ENCODE measurements around the gene TEF.

DNA sequence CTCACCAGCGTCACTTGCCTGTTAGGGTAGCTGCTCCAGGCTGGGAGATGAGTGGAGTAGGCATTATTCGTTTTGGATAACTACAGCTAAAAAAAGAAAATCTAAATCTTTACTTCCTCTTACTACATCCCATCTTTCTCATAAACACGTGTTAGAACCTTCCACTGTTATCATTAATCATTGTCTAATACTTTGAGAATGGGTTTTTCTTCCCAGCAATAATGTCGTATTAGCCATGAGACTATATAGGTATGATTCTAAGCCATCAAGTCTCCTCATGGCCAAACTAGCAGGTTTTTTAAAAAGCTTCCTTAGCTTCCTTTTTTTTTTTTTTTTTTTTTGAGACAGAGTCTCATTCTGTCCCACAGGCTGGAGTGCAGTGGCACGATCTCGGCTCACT is 3.9 kb upstream of the TEF start:
- TF ChIP-seq, protein P1, sequence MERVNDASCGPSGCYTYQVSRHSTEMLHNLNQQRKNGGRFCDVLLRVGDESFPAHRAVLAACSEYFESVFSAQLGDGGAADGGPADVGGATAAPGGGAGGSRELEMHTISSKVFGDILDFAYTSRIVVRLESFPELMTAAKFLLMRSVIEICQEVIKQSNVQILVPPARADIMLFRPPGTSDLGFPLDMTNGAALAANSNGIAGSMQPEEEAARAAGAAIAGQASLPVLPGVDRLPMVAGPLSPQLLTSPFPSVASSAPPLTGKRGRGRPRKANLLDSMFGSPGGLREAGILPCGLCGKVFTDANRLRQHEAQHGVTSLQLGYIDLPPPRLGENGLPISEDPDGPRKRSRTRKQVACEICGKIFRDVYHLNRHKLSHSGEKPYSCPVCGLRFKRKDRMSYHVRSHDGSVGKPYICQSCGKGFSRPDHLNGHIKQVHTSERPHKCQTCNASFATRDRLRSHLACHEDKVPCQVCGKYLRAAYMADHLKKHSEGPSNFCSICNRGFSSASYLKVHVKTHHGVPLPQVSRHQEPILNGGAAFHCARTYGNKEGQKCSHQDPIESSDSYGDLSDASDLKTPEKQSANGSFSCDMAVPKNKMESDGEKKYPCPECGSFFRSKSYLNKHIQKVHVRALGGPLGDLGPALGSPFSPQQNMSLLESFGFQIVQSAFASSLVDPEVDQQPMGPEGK (CRISPR knock-in tag; IDR thresholded peaks at IDR 0.05; ENCODE audit: borderline replicate concordance): no peak
- TF ChIP-seq ZFP3 (CRISPR knock-in tag; IDR thresholded peaks at IDR 0.05): no peak
- TF ChIP-seq, protein P2, sequence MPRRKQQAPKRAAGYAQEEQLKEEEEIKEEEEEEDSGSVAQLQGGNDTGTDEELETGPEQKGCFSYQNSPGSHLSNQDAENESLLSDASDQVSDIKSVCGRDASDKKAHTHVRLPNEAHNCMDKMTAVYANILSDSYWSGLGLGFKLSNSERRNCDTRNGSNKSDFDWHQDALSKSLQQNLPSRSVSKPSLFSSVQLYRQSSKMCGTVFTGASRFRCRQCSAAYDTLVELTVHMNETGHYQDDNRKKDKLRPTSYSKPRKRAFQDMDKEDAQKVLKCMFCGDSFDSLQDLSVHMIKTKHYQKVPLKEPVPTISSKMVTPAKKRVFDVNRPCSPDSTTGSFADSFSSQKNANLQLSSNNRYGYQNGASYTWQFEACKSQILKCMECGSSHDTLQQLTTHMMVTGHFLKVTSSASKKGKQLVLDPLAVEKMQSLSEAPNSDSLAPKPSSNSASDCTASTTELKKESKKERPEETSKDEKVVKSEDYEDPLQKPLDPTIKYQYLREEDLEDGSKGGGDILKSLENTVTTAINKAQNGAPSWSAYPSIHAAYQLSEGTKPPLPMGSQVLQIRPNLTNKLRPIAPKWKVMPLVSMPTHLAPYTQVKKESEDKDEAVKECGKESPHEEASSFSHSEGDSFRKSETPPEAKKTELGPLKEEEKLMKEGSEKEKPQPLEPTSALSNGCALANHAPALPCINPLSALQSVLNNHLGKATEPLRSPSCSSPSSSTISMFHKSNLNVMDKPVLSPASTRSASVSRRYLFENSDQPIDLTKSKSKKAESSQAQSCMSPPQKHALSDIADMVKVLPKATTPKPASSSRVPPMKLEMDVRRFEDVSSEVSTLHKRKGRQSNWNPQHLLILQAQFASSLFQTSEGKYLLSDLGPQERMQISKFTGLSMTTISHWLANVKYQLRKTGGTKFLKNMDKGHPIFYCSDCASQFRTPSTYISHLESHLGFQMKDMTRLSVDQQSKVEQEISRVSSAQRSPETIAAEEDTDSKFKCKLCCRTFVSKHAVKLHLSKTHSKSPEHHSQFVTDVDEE (CRISPR knock-in tag; IDR thresholded peaks at IDR 0.05): no peak
- no peak for TF ChIP-seq RARB (CRISPR knock-in tag; IDR thresholded peaks at IDR 0.05)
- no peak for TF ChIP-seq ZC3H10 (CRISPR knock-in tag; IDR thresholded peaks at IDR 0.05)
- TF ChIP-seq TCF4 (CRISPR knock-in tag; IDR thresholded peaks at IDR 0.05; ENCODE audit: borderline replicate concordance): no peak
- no peak for TF ChIP-seq CSDC2 (CRISPR knock-in tag; IDR thresholded peaks at IDR 0.05)
- TF ChIP-seq ARNTL (CRISPR knock-in tag; IDR thresholded peaks at IDR 0.05; ENCODE audit: borderline replicate concordance, low read depth): no peak
- no peak for TF ChIP-seq GLIS3 (CRISPR knock-in tag; IDR thresholded peaks at IDR 0.05)
- TF ChIP-seq, protein P3, sequence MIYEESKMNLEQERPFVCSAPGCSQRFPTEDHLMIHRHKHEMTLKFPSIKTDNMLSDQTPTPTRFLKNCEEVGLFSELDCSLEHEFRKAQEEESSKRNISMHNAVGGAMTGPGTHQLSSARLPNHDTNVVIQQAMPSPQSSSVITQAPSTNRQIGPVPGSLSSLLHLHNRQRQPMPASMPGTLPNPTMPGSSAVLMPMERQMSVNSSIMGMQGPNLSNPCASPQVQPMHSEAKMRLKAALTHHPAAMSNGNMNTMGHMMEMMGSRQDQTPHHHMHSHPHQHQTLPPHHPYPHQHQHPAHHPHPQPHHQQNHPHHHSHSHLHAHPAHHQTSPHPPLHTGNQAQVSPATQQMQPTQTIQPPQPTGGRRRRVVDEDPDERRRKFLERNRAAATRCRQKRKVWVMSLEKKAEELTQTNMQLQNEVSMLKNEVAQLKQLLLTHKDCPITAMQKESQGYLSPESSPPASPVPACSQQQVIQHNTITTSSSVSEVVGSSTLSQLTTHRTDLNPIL (CRISPR knock-in tag; IDR thresholded peaks at IDR 0.05; ENCODE audit: low read depth): no peak
- no peak for TF ChIP-seq ZNF565 (CRISPR knock-in tag; conservative IDR thresholded peaks at IDR 0.05; ENCODE audit: low read depth)

All from SK-N-SH treated with all-trans-retinoic acid at 6 μM for 48 hours (cell line).